ENCODE measurements around the gene GCN1.

Gene GCN1

GRCh38 chr12:120118321-120119061 lies 76.0 kb downstream of the GCN1 start:
- TF ChIP-seq CTCF (IDR thresholded peaks at IDR 0.05; ENCODE audit: low read depth, low read length) = no peak
- DNase-seq (ENCODE audit: extremely low read depth, low read depth) = no peak

GRCh38 chr12:120117961-120118320 lies 76.6 kb downstream of the GCN1 start:
- DNase-seq (ENCODE audit: extremely low read depth, low read depth) = no peak
- no peak for TF ChIP-seq CTCF (IDR thresholded peaks at IDR 0.05; ENCODE audit: low read depth, low read length)

GRCh38 chr12:120116792-120117651 lies 77.5 kb downstream of the GCN1 start:
- TF ChIP-seq CTCF (IDR thresholded peaks at IDR 0.05; ENCODE audit: low read depth, low read length) = no peak
- peak; percentile 82 for DNase-seq (ENCODE audit: extremely low read depth, low read depth)

- TF ChIP-seq CTCF (IDR thresholded peaks at IDR 0.05; ENCODE audit: low read depth, low read length) = no peak
- no peak for DNase-seq (ENCODE audit: extremely low read depth, low read depth)
These were observed 78.1 kb downstream of the GCN1 start, which contains the start of gene RAB35 for GRCh38 chr12:120116441-120116791. TSS of gene RAB35 (minus strand) at chr12:120116753. CDS start at chr12:120116650, 103 bp downstream.

GRCh38 chr12:120115692-120116440 lies 78.6 kb downstream of the GCN1 start:
- no peak for TF ChIP-seq CTCF (IDR thresholded peaks at IDR 0.05; ENCODE audit: low read depth, low read length)
- no peak for DNase-seq (ENCODE audit: extremely low read depth, low read depth)

GRCh38 chr12:120115066-120115465 lies 79.4 kb downstream of the GCN1 start:
- TF ChIP-seq CTCF (IDR thresholded peaks at IDR 0.05; ENCODE audit: low read depth, low read length) = no peak
- no peak for DNase-seq (ENCODE audit: extremely low read depth, low read depth)
